Stomach (tissue), 9 donors: ENCODE measurements around the gene PRSS2. TPM values are rescaled to one million over a fixed set of nuclear protein-coding genes. Genes with fewer than 3 reads are reported as not detected.
"Not testable (repeated sequence)": the region's sequence is repeated elsewhere in the genome, so short reads cannot be mapped to it uniquely, and the experiment has no call there.

Experiments
- DNase-seq, 2 donors: peaks; one replicate each; pipeline versions ENCODE4 v3.0.0 to v3.0.0-alpha.2; 2013 to 2019
- H3K27ac ChIP-seq, 5 donors: fragments of 200-600 bp in 4 of 5; sonication (generic) in 4 of 5; one replicate each; pipeline ENCODE4 v1.5.1; 2013 to 2019; ENCODE audit warnings: mild to moderate bottlenecking in 1 of 5, moderate library complexity in 1 of 5
- H3K27me3 ChIP-seq, 3 donors: fragments of 200-600 bp; sonication (generic); one replicate each; pipeline ENCODE4 v1.5.1; 2017 to 2019; ENCODE audit warnings: mixed run types in 1 of 3
- H3K36me3 ChIP-seq, 4 donors: fragments of 200-600 bp; sonication (generic); 1 replicate in 3 of 4; 2 replicates in 1 of 4; pipeline ENCODE4 v1.5.1; 2016 to 2019
- H3K4me1 ChIP-seq, 4 donors: fragments of 200-600 bp; sonication (generic); one replicate each; pipeline ENCODE4 v1.5.1; 2016 to 2019
- H3K4me3 ChIP-seq, 4 donors: fragments of 200-600 bp; sonication (generic) in 3 of 4; one replicate each; pipeline ENCODE4 v1.5.1; 2016 to 2019; ENCODE audit warnings: mild to moderate bottlenecking in 1 of 4
- H3K9me3 ChIP-seq, 4 donors: fragments of 200-600 bp; sonication (generic); one replicate each; pipeline ENCODE4 v1.5.1; 2016 to 2019
- EP300 ChIP-seq: sonication (generic); formaldehyde crosslinking; IDR thresholded peaks from one replicate; pipeline ENCODE4 v1.6.1; 2017; ENCODE audit warnings: antibody characterized with exemption
- POLR2A ChIP-seq, 4 donors: fragments of 450-650 bp; IDR thresholded peaks; one replicate each; pipeline ENCODE4 v1.6.1; 2016; ENCODE audit warnings: antibody characterized with exemption in 4 of 4, control low read depth in 2 of 4, mild to moderate bottlenecking in 1 of 4, moderate library complexity in 1 of 4
- POLR2AphosphoS5 ChIP-seq, 3 donors: sonication (generic); formaldehyde crosslinking; IDR thresholded peaks; one replicate each; pipeline ENCODE4 v1.6.1; 2016; ENCODE audit warnings: antibody characterized with exemption in 3 of 3
- WGBS, 5 donors: extraction: QIAGEN DNeasy Blood & Tissue Kit in 3 of 5; methylation state at CpG; one replicate each; pipeline versions ENCODE4 v1.1.5 to v1.1.7; 2013 to 2018; 5-methylcytosine and 5-hydroxymethylcytosine counted together
- intact Hi-C: fragments of 100-400 bp; cut with DNase I; formaldehyde crosslinking; loops from one replicate; pipeline ENCODE4 v1.15.1; 2023; ENCODE audit warnings: low total_unique reads
- polyA plus RNA-seq, 3 donors: library from polyadenylated mRNA; stranded (reverse); fragments of 200-250 nt; gene quantifications; one replicate each; pipeline ENCODE4 v1.2.3, GENCODE V29; 2013
- total RNA-seq, 5 donors: library from RNA; depleted of rRNA; stranded (reverse); fragments of >200 nt; gene quantifications; one replicate each; pipeline versions ENCODE4 v1.1.0 to v1.2.3, GENCODE V29; 2014 to 2016
- TF ChIP-seq, protein P1 (sequence below), 7 experiments: fragments of 450-650 bp in 4 of 7; fragments of 200-600 bp in 3 of 7; sonication (generic) in 3 of 7; IDR thresholded peaks; one replicate each; pipeline ENCODE4 v1.5.1; 2016 to 2019; ENCODE audit warnings: antibody characterized with exemption in 7 of 7, control low read depth in 2 of 7, mild to moderate bottlenecking in 1 of 7
- donor health status: healthy with polysubstance abuse.
- donor health status: Bipolar disorder and iron deficiency.
- donor health status: healthy.

Gene PRSS2
- total and polyA plus RNA-seq, 8 donors: 1.3 to 86.1 (median 59.1) TPM; not detected in 3

DNA sequence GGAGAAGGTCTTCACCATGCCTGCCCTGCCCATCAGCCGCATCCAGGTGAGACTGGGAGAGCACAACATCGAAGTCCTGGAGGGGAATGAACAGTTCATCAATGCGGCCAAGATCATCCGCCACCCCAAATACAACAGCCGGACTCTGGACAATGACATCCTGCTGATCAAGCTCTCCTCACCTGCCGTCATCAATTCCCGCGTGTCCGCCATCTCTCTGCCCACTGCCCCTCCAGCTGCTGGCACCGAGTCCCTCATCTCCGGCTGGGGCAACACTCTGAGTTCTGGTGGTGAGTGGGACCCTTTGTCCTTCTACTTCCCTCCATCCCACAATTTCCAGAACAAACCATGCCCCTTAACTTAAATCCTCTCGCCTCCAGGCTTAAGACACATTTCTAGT is 2.5 kb downstream of the PRSS2 start:
- WGBS, 5 donors: 75 to 90% (median 88%) methylated on average over 12 of the region's 12 CpGs
- TF ChIP-seq POLR2AphosphoS5 (IDR thresholded peaks at IDR 0.05) (no peak), EP300 (no peak), POLR2A (IDR thresholded peaks at IDR 0.05) (no peak)
- TF ChIP-seq, protein P1, sequence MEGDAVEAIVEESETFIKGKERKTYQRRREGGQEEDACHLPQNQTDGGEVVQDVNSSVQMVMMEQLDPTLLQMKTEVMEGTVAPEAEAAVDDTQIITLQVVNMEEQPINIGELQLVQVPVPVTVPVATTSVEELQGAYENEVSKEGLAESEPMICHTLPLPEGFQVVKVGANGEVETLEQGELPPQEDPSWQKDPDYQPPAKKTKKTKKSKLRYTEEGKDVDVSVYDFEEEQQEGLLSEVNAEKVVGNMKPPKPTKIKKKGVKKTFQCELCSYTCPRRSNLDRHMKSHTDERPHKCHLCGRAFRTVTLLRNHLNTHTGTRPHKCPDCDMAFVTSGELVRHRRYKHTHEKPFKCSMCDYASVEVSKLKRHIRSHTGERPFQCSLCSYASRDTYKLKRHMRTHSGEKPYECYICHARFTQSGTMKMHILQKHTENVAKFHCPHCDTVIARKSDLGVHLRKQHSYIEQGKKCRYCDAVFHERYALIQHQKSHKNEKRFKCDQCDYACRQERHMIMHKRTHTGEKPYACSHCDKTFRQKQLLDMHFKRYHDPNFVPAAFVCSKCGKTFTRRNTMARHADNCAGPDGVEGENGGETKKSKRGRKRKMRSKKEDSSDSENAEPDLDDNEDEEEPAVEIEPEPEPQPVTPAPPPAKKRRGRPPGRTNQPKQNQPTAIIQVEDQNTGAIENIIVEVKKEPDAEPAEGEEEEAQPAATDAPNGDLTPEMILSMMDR (IDR thresholded peaks at IDR 0.05): no peak
- no peaks in the 10 kb centered on the region for H3K36me3 ChIP-seq
- intact Hi-C loops: loop anchor here (10.0 kb wide), 1 partner anchor 158 kb away; no protein-coding TSS in a partner anchor
- peaks cover 0 to 4% (median 0%) of the 10 kb centered on the region in 4 donors for H3K4me1 ChIP-seq
- no peaks in the 10 kb centered on the region for H3K9me3 ChIP-seq
- DNase-seq: no peak
- H3K27me3 ChIP-seq: peaks cover 0 to 4% (median 0%) of the 10 kb centered on the region in 3 donors
- no peak overlapping the region for H3K27ac ChIP-seq
- H3K4me3 ChIP-seq: no peak overlapping the region

GRCh38 chr7:142773937-142774744 is 3.4 kb downstream of the PRSS2 start:
- Histone ChIP-seq H3K36me3 (no peaks in the 10 kb centered on the region), H3K9me3 (no peaks in the 10 kb centered on the region), H3K27me3 (peaks cover 0 to 4% (median 0%) of the 10 kb centered on the region in 3 donors), H3K27ac (no peak overlapping the region), H3K4me1 (peaks cover 0 to 4% (median 0%) of the 10 kb centered on the region in 4 donors), H3K4me3 (no peak overlapping the region)
- whole genome bisulfite sequencing, 5 donors: 40 to 70% (median 62%) methylated on average over 4 of the region's 4 CpGs
- intact Hi-C loops: loop anchor here (10.0 kb wide), 1 partner anchor 159 kb away; no protein-coding TSS in a partner anchor
- TF ChIP-seq, protein P1 (IDR thresholded peaks at IDR 0.05): no peak
- TF ChIP-seq EP300 (no peak), POLR2A (IDR thresholded peaks at IDR 0.05) (no peak), POLR2AphosphoS5 (IDR thresholded peaks at IDR 0.05) (no peak)
- DNase-seq: no peak

- H3K4me3 ChIP-seq: no peak overlapping the region
- no peaks in the 10 kb centered on the region for H3K36me3 ChIP-seq
- no peak for DNase-seq
- 40 to 66% (median 52%) methylated on average over 8 of the region's 8 CpGs for WGBS, 5 donors
- H3K27me3 ChIP-seq: peaks cover 0 to 4% (median 0%) of the 10 kb centered on the region in 3 donors
- no peak overlapping the region for H3K27ac ChIP-seq
- no peak for TF ChIP-seq POLR2AphosphoS5 (IDR thresholded peaks at IDR 0.05)
- no peak for TF ChIP-seq EP300
- TF ChIP-seq, protein P1 (IDR thresholded peaks at IDR 0.05): no peak
- no peak for TF ChIP-seq POLR2A (IDR thresholded peaks at IDR 0.05)
- no peaks in the 10 kb centered on the region for H3K9me3 ChIP-seq
- peaks cover 0 to 4% (median 0%) of the 10 kb centered on the region in 4 donors for H3K4me1 ChIP-seq
- intact Hi-C loops: loop anchor here (10.0 kb wide), 1 partner anchor 160 kb away; no protein-coding TSS in a partner anchor
These were observed 4.1 kb downstream of the PRSS2 start for GRCh38 chr7:142774826-142775225.

DNA sequence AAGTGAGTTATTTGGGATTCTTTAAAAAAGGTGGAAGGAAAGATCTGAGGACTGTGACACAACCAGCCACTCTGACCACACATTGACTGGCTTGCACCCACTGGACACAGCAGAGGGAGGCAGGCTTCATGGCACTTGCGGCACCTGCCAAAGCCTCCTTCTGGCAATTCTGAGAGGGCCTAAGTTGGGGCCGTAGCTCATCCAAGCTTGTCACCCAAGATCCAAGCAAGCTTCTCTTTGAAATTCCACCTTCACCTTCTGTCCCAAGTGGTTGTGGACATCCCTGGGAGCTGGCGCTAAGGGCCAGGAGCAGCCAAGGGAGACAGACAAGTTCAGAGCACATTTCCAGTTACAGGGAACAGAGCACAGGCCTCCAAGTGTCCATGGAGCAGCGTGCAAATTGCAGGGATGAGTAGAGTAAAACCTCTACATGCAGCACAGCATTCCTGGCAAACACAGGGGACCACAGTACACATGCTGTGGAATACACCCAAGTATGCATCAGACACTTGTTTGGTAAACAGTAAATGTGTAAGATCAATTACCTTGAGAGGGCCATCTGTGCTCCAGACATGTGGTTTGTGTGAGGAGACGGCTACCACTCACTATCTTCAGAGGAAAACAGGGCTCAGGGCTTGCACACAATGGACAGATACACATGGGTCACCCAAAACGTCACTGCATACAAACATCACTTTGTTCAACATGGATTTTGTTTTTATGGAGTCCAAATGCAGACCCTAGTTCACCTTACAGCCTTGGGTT is 4.8 kb downstream of the PRSS2 start:
- not testable (repeated sequence) for H3K9me3 ChIP-seq

More for the DNA sequence above, 4.8 kb downstream of the PRSS2 start:
- not testable (repeated sequence) for H3K36me3 ChIP-seq, H3K27ac ChIP-seq, DNase-seq, H3K4me1 ChIP-seq, H3K27me3 ChIP-seq, H3K4me3 ChIP-seq
- intact Hi-C loops: loop anchor here (10.0 kb wide), 1 partner anchor 161 kb away; no protein-coding TSS in a partner anchor
- WGBS, 5 donors: 61 to 72% (median 65%) methylated on average over 6 of the region's 6 CpGs
